Measurements from ENCODE around the gene TXNRD1. TPM values are rescaled to one million over a fixed set of nuclear protein-coding genes. Genes with fewer than 3 reads are reported as not detected.
"Not testable (repeated sequence)": the region's sequence is repeated elsewhere in the genome, so short reads cannot be mapped to it uniquely, and the experiment has no call there.

The TXNRD1 gene
- total RNA-seq, 1 experiment from 2014 or later = 1,733 TPM

DNA sequence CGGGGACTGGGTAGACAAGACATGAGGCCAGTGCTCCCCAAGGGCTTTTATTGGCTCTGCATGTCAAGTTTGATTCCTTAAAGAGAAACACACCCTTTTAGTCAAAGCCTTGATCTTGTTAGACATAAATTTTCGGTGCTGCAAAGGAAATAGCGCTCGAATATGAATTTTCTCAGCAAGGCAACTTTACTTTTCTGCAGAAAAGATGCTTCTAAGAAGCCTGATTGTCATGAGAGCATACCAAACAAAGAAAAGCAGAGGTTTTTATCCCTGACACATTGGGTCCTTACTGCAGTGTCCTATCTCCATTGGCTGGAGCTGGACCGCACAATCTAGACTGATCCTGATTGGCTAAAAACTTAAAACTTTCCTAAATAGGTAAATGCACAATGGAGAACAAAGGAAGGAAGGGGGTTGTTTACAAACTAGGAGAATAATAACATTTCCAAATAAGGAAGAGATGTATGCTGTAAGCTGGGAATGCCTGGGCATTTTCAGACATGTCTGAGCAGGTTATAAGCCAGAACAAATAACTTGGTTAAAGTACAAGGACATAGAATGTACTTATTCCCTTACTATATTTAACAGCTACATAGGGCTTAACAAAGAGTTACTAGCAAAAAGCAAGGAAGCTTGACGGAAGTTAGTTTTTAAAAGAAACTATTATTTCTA lies 17.2 kb downstream of the TXNRD1 start:
- no peak for DNase-seq (ENCODE audit: extremely low read depth, low read depth)

DNA sequence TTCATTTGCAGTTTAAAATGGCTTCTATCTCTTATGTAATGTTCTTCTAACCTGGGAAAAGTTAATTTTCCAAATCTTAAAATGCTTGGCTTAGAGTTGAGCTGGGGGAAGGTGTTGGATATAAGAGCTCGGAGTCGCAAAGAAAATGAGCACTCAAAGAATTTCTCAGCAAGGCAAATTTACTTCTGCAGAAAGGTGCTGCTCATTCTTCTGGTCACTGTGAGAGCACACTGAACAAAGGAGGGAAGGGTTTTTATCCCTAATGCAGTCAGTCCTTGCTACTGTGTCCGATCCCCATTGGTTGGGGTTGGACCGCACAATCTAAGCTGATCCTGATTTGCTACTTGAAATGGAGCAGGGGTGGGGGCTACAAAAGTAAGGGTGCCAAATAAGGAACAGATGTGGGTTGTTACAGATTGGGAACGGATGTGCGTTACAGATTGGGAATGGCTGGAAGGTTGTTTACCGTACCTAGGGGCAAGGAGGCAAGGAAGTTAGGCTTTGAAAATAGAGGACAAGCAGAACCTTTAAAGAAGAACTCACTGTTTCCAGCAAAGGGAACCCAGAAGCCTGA lies 19.4 kb downstream of the TXNRD1 start:
- no peak for DNase-seq (ENCODE audit: extremely low read depth, low read depth)

DNA sequence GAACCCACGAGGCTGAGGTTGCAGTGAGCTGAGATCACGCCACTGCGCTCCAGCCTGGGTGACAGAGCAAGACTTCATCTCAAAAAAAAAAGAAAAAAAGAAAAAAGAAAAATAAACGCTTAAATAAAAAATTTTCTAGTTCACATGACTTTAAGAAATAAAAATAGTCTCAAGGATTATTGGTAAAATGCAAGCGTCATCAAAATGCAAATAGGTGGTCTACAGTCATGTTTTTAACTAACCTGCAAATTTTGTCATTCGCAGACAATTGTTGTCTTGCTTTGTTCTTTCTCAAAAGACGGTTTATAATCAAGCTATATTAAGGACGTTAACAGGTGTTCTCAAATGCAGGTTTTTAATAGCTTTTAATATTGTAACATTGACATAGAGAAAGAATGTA lies 22.4 kb downstream of the TXNRD1 start:
- DNase-seq (ENCODE audit: extremely low read depth, low read depth) = no peak

DNA sequence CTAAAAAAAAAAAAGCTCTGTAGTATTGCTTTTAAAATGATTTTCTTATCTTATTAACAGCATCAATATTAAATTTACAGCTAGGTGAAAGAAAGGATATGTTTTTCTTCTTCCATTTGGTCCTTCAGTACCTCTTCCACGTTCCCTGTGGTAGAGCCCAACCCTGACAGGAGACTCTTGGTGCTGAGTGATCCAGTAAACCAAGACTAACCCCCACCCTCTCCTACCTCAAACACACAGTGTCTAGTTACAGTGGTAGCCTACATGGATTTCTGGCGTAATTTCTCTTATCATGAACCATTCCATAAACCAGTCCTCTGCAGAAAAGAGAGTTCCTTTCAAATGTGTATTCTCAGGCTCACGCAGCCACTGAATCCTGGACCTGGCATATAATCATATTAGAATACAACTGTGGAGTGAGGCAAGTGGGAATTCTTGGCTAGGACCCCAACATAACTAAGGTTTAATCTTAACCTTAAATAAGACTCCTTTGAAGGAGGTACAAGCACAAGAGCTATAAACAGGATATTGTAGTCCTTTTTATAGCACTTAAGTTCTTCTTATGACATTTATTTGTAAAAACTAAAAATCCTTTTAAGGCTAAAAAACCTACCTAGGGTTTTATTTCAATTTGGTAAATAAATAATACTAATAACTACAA lies 27.1 kb downstream of the TXNRD1 start:
- no peak for DNase-seq (ENCODE audit: extremely low read depth, low read depth)

DNA sequence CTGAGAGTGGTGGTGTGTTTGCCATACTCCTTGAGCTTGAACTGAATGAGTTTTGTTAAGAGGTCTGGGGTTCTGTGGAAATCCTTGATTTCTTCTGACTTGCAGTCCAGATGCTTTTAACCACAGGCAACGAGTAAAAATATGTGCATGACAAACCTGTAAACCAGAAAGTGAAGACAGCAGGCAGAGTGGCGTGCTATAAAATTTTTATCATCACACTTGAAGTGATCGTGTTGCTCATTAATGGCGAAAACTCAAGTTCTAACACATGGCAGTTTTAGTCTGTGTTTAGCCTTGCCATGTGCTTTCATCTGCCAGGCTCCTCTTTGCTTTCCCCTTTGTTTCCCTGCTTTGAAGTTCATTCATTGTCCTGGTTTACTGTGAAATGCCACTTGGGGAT lies 28.0 kb downstream of the TXNRD1 start:
- no peak for DNase-seq (ENCODE audit: extremely low read depth, low read depth)

DNA sequence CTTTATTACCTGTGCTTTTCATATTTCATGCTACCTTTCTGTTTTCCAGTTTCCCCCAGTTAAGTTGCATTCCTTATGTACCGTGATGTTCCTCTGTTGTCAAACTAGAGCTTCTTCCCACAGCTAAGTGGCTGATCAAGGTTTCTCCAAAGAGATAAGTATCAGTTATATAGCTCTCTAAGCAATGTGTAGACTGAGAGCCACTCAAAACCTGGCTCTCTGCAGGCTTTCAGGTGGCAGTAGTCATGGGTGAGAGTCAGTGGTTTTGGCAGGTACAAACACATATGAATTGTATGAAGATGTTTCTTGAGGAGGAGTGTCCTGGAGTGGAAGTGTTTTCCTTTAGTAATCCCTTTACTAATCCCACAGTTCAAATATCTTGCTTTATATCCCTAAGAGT lies 28.4 kb downstream of the TXNRD1 start:
- no peak for DNase-seq (ENCODE audit: extremely low read depth, low read depth)

DNA sequence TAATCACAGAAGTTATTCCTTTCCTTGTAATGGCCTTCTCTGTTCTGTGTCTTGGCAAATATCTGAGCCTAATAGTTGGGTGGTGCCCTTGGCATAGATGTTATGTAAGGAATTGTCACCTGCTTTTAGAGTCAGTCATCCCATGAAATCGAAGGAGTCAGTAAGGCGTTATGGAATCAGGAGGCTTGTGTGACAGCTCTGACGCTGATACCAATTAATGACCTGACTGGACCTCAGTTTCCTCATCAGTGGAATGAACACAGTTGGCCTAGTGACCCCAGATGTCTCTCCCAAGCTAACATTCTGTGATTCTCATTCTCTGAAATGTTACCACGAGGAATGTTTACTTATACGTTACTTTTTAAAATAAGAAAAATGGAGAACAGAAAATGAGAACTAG lies 32.1 kb downstream of the TXNRD1 start:
- DNase-seq (ENCODE audit: extremely low read depth, low read depth) = no peak

DNA sequence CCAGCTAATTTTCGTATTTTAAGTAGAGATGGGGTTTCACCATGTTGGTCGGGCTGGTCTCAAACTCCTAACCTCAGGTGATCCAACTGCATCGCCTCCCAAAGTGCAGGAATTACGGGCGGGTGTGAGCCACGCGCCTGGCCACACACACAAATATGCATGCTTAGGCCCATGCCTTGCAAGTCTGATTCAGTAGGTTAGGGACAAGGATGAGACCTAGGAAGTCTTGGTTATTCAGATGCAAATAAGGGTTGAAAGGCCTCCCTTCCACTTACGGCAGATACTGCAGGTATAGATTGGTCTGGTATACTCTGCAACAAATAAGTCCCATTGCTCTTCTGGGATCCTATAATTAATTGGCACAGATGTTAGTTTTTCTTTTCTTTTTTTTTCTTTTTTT lies 32.9 kb downstream of the TXNRD1 start:
- no peak for DNase-seq (ENCODE audit: extremely low read depth, low read depth)

DNA sequence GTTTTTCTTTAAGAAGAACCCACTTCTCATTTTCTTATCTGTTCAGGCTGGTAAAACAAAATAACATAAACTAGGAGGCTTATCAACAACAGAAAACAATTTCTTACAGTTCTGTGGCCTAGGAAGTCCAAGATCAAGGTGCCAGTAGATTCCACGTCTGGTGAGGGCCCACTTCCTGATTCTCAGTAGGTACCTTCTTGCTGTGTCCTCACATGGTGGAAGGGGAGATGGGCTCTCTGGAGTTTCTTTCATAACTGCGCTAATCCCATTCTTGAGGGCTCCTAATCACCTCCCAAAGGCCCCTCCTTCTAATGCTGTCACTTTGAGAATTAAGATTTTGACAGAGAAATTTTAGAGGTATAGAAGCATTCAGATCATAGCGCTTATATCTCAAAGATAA lies 33.4 kb downstream of the TXNRD1 start:
- DNase-seq (ENCODE audit: extremely low read depth, low read depth) = no peak

DNA sequence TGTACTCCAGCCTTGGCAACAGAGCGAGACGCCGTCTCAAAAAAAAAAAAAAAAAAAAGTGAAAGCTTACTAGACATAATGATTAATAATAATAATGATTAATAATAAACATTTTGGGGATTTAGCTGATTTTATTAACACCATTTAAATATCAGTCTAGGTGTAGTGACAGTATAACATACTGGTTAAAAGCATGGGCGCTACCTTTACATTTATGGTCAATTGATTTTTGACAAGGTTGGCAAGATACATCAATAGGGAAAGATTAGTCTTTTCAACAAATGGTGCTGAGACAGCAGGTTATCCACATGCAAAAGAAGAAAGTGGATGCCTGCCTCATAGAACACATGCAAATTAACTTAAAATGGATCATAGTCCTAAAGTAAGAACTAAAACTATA lies 34.3 kb downstream of the TXNRD1 start:
- DNase-seq (ENCODE audit: extremely low read depth, low read depth) = no peak

DNA sequence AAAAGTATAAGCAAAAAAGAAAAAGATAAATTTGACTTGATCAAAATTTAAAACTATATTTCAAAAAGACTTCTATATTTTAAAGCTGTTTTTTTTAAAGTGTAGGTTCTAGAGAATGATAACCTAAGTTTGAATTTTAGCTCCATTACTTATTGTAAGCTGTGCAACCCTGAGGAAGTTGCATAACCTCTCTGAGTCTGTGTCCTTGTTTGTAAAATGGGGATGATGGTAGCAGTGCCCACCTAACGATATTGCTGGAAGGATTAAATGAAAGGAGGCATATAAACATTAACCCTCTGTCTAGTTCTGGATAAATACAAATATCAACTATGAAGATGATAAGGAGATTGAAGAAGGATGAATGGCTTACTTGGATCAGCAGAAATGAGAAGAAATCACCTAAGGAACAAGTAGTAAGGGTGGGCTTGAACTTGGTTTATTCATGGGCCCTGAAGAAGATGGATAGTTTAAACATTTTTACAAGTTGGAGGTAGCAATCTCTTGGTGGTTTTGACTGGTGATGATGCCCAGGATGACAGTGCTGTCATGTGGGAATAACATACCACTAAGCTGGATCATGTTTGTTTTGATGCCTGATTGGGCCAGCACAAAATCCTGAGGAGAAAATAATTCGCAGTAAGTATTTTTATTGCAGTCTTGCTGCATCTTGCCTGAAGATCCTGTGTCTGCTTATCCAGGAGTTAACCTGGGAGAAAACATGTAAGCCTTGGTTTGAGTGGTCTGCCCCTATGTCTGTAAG lies 35.0 kb downstream of the TXNRD1 start:
- DNase-seq (ENCODE audit: extremely low read depth, low read depth) = no peak

DNA sequence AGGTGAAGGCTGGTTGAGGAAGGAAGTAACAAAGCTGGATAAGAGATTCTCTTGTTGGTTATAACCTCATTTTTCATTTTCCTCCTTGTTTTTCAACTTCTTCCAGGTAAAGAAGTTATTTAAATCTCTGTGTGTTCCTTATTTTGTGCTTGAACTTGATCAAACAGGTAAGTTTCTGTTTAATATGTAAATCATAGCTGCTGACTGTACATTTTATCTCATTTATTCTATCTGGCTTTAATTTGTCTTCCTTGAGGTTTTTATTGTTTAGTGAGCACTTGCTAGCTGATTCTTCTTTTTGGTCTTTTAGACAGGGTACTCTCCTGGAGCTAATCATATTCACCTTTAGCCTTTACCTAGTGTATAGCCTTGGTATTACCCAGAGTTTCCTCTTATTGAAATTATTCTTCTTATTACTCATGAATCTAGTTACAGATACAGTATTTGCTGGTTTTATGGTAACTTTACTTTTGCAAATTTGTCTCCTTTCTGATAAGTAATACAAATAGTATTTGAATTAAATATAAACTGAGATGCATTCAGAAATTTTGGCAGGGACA lies 42.4 kb downstream of the TXNRD1 start:
- DNase-seq (ENCODE audit: extremely low read depth, low read depth) = no peak

DNA sequence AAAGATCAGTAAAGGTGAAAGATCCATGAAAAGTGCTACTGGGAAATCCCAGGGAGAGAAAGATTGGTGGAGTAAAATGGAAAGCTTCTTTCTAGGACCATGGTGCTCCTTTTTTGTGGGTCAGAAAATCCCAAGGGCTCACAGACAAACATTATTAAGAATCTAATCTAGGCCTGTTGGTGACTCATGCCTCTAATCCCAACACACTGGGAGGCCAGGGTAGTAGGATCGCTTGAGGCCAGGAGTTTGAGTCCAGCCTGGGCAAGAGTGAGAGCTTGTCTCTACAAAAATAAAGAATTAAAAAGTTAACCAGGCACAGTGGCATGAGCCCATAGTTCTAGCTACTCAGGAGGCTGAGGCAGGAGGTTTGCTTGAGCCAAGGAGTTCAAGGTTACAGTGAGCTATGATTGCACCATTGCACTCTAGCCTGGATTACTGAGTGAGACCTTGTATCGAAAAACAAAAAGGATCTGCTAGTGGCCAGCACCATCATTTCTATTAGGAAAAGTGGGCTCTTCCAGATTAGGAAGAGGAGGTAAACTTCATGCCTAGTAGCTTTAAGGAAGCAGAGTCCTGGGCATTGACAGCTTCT lies 43.0 kb downstream of the TXNRD1 start:
- DNase-seq (ENCODE audit: extremely low read depth, low read depth) = no peak

DNA sequence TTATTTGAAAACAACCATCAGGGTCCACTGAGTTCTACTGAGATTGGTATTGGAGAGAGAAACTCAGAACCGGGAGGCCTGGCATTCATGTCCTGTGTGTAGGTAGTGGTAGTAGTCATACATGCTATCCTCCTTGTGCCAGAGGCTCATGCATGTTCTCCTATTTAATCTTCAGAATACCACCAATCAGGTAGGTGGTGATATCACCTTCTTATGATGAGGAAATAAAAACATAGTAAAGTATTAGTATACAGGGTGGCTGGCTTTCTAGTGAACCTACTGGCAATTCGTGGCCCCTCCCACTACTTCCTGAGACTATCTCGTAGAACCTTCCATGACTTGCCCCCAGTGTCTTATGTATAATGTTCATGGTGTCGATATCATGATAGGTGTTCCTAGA lies 47.4 kb downstream of the TXNRD1 start:
- no peak for DNase-seq (ENCODE audit: extremely low read depth, low read depth)

DNA sequence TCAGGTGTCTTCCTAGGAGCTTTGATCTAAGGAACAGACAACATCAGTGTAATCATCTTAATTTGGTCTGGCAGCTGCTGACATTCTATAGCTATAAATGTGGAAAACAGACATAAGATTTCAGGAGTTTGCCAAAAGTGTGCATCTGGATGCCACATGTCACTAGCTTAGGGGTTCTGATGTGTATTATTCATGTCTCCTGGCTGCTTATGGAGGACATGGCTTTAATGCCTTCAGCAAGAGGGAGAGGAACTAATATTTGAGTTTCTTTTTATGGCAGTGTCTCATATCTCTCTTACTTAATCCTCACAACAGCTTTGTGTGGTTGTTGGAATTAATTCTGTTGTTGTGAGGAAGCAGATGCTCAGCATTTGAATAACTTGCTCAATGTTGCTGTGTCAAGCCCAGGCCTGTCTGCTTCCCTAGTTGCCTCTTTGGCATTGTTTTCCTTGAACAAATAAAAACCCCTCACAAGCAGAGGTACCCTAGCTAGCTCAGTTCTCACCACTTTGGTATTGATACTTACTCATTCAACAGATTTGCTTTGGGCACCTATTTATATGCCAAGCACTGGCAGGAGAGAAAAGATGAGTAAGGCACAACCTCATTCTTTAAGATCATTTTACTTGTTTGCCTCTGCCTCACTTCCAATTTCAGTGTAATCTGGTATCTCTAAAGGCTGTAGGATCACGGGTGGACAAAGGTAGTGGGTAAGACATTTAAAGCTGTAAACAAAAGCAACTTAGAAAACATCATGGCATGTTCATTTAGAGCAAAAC lies 48.2 kb downstream of the TXNRD1 start:
- no peak for DNase-seq (ENCODE audit: extremely low read depth, low read depth)

DNA sequence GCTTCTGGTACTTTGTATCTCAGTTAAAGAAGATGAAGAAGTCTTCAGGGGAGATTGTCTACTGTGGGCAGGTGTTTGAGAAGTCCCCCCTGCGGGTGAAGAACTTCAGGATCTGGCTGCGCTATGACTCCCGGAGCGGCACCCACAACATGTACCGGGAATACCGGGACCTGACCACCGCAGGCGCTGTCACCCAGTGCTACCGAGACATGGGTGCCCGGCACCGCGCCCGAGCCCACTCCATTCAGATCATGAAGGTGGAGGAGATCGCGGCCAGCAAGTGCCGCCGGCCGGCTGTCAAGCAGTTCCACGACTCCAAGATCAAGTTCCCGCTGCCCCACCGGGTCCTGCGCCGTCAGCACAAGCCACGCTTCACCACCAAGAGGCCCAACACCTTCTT lies 49.9 kb downstream of the TXNRD1 start:
- DNase-seq (ENCODE audit: extremely low read depth, low read depth) = not testable (repeated sequence)

DNA sequence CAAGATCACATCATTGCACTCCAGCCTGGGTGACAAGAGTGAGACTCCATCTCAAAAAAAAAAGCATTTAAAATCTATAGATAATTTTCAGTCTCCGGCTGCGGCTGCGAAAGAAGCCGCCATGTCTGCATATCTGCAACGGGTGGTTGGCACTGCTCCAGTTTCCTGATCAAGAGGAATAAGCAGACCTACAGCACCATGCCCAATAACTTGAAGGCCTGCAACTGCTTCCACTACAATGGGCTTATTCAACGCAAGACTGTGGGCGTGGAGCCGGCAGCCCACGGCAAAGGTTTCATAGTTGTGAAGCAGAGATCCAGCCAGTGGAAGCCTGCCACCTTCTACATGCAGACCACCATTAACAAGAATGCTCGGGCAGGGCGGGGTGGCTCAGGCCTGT lies 57.4 kb downstream of the TXNRD1 start:
- DNase-seq (ENCODE audit: extremely low read depth, low read depth) = no peak

DNA sequence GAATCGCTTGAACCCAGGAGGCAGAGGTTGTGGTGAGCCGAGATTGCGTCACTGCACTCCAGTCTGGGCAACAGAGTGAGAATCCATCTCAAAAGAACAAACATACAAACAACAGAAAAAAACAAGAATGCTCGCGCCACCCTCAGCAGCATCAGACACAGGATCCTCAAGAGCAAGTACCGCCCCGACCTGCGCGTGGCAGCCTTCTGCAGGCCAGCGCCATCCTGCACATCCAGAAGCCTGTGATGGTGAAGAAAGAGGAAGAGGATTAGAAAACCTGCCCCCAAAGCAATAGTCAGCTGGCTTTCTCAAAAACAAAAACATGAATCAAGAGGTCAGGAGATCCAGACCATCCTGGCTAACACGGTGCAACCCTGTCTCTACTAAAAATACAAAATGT lies 57.9 kb downstream of the TXNRD1 start:
- no peak for DNase-seq (ENCODE audit: extremely low read depth, low read depth)

DNA sequence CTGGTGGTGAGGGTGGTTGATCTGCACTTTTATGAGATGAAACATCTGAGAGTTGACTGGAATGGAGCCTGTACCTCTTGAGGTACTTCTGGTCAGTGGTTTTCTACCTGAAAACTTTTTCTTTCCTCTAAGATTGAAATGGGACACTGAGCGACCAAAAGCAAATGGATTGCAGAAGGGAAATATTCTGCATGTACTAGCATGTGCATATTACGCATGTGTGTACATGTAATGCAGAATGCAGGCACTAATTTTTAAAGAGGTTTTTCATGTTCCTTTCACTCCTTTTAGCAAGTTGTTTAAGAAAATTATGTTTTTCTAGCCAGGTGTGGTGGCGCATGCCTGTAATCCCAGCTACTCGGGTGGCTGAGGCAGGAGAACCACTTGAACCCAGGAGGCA lies 59.2 kb downstream of the TXNRD1 start:
- DNase-seq (ENCODE audit: extremely low read depth, low read depth) = no peak

DNA sequence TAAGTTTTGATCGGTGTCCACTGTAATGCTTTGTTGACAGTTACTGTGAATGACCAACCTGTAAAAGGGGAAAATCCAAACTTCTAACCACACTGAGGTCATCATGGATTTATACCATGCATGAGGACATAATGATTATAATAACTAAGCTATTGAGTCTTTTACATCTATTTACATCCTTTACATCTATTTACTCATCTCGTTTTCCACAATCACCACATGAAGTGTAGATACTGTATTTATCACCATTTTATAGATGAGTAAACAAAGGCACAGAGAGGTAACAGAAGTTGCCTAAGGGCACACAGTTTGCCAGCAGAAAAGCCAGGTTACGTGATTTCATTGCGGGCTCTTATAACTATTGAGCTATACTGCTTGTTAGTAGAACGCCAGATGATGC lies 60.1 kb downstream of the TXNRD1 start:
- DNase-seq (ENCODE audit: extremely low read depth, low read depth) = no peak
